Ecto neural progenitor cell (in vitro differentiated cells): Measurements from ENCODE around the gene PSMD3.
"Not testable (repeated sequence)": the region's sequence is repeated elsewhere in the genome, so short reads cannot be mapped to it uniquely, and the experiment has no call there.

Source experiments
- DNase-seq: peaks from one replicate; pipeline ENCODE4 v3.0.0-alpha.2; 2018; ENCODE audit warnings: low spot score

PSMD3 gene

GRCh38 chr17:39997543-39997942, 16.9 kb downstream of the PSMD3 start:
- DNase-seq: no peak

DNA sequence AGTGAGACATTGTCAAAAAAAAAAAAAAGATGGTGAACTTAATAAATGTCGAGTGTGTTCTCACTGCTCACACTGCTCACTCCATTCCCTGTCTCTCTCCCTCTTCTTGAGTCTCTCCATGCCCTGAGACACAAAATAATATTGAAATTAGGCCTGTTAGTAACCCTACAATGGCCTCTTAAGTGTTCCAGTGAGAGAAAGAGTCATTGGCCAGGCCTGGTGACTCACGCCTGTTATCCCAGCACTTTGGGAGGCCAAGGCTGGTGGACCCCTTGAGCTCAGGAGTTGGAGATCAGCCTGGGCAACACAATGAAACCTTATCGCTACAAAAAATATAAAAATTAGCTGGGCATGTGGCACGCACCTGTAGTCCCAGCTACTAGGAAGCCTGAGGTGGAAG, 18.5 kb downstream of the PSMD3 start:
- DNase-seq: no peak

- no peak for DNase-seq
Observed at GRCh38 chr17:40000161-40000560, 19.6 kb downstream of the PSMD3 start.

- DNase-seq: not testable (repeated sequence)
Observed at GRCh38 chr17:40001335-40001734, 20.7 kb downstream of the PSMD3 start.

DNA sequence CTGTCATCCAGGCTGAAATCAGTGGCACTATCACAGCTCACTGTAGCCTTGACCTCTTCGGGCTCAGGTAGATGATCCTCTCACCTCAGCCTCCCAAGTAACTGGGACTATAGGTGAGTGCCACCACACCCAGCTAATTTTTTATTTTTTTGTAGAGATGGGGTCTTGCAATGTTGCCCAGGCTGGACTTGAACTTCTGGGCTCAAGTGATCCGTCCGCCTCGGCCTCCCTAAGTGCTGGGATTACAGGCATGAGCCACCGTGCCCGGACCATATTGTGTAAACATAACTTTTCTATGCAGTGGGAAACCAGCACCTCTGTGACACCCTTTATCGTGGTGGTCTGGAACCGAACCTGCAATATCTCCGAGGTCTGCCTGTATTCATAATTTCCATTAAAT, 23.5 kb downstream of the PSMD3 start:
- no peak for DNase-seq

GRCh38 chr17:40004712-40005111, 24.1 kb downstream of the PSMD3 start:
- no peak for DNase-seq

- DNase-seq: no peak
Observed at GRCh38 chr17:40005520-40005919, 24.9 kb downstream of the PSMD3 start.

DNA sequence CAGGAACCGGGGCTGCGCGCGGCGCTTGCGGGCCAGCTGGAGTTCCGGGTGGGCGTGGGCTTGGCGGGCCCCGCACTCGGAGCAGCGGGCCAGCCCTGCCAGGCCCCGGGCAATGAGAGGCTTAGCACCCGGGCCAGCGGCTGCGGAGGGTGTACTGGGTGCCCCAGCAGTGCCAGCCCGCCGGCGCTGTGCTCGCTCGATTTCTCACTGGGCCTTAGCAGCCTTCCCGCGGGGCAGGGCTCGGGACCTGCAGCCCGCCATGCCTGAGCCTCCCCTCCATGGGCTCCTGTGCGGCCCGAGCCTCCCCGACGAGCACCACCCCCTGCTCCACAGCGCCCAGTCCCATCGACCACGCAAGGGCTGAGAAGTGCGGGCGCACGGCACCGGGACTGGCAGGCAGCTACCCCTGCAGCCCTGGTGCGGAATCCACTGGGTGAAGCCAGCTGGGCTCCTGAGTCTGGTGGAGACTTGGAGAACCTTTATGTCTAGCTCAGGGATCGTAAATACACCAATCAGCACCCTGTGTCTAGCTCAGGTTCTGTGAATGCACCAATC, 30.4 kb downstream of the PSMD3 start:
- DNase-seq: not testable (repeated sequence)

GRCh38 chr17:40012017-40012647, 31.5 kb downstream of the PSMD3 start:
- not testable (repeated sequence) for DNase-seq

GRCh38 chr17:40014375-40014980, 33.9 kb downstream of the PSMD3 start:
- no peak for DNase-seq

- no peak for DNase-seq
Observed at GRCh38 chr17:40015005-40015997, 34.7 kb downstream of the PSMD3 start, which contains the start of gene CSF3. CSF3 (plus strand) TSS chr17:40015440; CDS start chr17:40015475, 35 bp downstream.

DNA sequence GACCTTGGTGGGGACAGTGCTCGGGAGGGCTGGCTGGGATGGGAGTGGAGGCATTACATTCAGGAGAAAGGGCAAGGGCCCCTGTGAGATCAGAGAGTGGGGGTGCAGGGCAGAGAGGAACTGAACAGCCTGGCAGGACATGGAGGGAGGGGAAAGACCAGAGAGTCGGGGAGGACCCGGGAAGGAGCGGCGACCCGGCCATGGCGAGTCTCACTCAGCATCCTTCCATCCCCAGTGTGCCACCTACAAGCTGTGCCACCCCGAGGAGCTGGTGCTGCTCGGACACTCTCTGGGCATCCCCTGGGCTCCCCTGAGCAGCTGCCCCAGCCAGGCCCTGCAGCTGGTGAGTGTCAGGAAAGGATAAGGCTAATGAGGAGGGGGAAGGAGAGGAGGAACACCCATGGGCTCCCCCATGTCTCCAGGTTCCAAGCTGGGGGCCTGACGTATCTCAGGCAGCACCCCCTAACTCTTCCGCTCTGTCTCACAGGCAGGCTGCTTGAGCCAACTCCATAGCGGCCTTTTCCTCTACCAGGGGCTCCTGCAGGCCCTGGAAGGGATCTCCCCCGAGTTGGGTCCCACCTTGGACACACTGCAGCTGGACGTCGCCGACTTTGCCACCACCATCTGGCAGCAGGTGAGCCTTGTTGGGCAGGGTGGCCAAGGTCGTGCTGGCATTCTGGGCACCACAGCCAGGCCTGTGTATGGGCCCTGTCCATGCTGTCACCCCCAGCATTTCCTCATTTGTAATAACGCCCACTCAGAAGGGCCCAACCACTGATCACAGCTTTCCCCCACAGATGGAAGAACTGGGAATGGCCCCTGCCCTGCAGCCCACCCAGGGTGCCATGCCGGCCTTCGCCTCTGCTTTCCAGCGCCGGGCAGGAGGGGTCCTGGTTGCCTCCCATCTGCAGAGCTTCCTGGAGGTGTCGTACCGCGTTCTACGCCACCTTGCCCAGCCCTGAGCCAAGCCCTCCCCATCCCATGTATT, 35.7 kb downstream of the PSMD3 start:
- DNase-seq: no peak

DNA sequence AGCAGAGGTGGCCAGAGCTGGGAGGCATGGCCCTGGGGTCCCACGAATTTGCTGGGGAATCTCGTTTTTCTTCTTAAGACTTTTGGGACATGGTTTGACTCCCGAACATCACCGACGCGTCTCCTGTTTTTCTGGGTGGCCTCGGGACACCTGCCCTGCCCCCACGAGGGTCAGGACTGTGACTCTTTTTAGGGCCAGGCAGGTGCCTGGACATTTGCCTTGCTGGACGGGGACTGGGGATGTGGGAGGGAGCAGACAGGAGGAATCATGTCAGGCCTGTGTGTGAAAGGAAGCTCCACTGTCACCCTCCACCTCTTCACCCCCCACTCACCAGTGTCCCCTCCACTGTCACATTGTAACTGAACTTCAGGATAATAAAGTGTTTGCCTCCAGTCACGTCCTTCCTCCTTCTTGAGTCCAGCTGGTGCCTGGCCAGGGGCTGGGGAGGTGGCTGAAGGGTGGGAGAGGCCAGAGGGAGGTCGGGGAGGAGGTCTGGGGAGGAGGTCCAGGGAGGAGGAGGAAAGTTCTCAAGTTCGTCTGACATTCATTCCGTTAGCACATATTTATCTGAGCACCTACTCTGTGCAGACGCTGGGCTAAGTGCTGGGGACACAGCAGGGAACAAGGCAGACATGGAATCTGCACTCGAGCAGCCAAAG, 36.9 kb downstream of the PSMD3 start:
- no peak for DNase-seq

DNA sequence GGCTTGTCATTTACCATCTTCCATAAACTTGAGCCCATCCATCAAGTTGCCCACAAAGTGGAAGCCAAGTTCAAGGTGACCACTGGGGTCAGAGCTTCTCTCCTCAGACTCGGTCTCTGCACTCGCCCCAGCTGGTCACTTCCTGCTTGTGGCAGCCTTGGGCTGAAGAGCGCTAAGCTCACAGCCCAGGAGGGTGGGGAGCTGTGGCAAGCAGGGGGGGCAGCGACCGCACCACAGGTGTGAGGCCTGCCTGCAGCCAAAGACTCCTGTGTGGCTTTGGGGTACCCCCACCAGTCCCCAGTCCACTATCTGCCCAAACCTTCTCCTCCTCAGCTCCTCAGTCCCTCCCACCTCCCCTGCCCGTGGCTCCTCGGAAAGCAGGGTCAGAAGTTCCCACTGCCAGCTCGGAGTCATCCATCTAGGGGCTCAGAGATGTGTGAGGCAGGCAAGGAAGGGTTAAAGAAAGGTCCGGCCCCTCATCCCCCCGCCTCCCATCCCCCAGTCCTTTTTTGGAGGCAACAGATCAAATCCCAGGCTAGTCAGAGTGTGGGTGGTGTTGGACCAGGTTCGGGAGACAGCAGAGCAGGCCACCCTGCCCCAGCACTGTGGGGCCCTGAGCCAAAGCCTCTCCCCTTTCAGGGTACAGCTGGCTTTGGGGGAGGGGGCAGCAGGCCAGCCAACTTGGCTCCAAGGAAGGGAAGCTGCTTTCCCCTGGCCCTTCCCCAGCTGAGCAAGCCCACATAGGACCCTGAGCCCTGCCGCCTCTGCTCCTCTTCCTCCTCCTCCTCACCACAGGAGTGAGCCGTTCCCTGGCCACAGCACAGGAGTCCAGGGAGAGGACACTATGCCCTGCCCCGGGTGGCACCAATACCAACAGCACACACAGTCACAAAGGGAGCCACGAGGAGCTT, 37.9 kb downstream of the PSMD3 start:
- DNase-seq: peak; percentile 76

- no peak for DNase-seq
Observed at GRCh38 chr17:40019140-40019991, 38.8 kb downstream of the PSMD3 start.

- DNase-seq: no peak
Observed at GRCh38 chr17:40020146-40020545, 39.5 kb downstream of the PSMD3 start.

- no peak for DNase-seq
Observed at GRCh38 chr17:40021451-40021971, 40.9 kb downstream of the PSMD3 start.

- no peak for DNase-seq
Observed at GRCh38 chr17:40022497-40022896, 41.9 kb downstream of the PSMD3 start.
